ENCODE data around the gene SLC43A2.

SLC43A2 gene

GRCh38 chr17:1626333-1626732 lies 2.3 kb downstream of the SLC43A2 start:
- in situ Hi-C loops (cut with HindIII; ENCODE audit: low pct_unique_long_range_greater_than_20kb, low sequenced_read_pairs), result no loop called here
- DNase-seq (ENCODE audit: low read depth in 1 of 2, low spot score in 1 of 2), result no peak
- no peak for TF ChIP-seq JUND (IDR thresholded peaks at IDR 0.05; ENCODE audit: low read depth)

DNA sequence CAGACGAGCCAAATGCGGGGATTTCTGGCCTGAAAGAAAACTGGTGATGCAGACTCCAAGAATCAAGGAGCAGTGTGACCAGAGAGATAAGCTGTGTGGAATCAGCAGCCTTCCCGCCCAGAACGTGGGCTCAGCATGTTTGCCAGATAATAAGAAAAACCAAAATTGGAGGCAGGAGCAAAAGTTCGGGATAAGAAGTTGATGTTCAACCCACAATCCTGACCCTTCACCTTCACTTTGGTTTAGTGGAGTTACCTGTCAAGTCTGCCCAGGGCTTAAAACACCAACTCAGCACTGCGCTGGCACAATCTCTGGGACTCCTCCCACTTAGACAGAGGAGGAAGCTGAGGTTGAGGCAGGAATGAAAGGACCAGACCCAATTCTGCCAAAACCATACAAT lies 3.1 kb downstream of the SLC43A2 start:
- in situ Hi-C loops (cut with HindIII; ENCODE audit: low pct_unique_long_range_greater_than_20kb, low sequenced_read_pairs), result no loop called here
- no peak for DNase-seq (ENCODE audit: low read depth in 1 of 2, low spot score in 1 of 2)
- TF ChIP-seq JUND (IDR thresholded peaks at IDR 0.05; ENCODE audit: low read depth), result no peak

GRCh38 chr17:1625053-1625452 lies 3.6 kb downstream of the SLC43A2 start:
- no peak for DNase-seq (ENCODE audit: low read depth in 1 of 2, low spot score in 1 of 2)
- TF ChIP-seq JUND (IDR thresholded peaks at IDR 0.05; ENCODE audit: low read depth), result no peak
- in situ Hi-C loops (cut with HindIII; ENCODE audit: low pct_unique_long_range_greater_than_20kb, low sequenced_read_pairs), result no loop called here

DNA sequence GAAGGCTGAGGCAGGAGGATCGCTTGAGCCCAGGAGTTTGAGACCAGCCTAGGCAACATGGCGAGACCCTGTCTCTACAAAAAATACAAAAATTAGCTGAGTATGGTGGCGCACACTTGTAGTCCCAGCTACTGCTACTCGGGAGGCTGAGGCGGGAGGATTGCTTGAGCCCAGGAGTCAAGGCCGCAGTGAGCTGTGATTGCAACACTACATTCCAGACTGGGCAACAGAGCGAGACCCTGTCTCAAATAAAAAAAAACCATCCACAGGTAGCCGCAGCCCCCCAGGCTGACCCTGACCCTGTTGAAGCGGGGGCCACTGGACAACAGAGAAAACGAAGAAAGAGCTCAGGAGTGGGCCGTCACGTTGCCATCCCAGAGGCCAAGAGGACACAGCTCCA lies 4.0 kb downstream of the SLC43A2 start:
- in situ Hi-C loops (cut with HindIII; ENCODE audit: low pct_unique_long_range_greater_than_20kb, low sequenced_read_pairs), result no loop called here
- no peak for TF ChIP-seq JUND (IDR thresholded peaks at IDR 0.05; ENCODE audit: low read depth)

GRCh38 chr17:1623057-1623630 lies 5.5 kb downstream of the SLC43A2 start:
- no peak for TF ChIP-seq JUND (IDR thresholded peaks at IDR 0.05; ENCODE audit: low read depth)
- in situ Hi-C loops (cut with HindIII; ENCODE audit: low pct_unique_long_range_greater_than_20kb, low sequenced_read_pairs), result no loop called here
- no peak for DNase-seq (ENCODE audit: low read depth in 1 of 2, low spot score in 1 of 2)

More for the DNA sequence above, 4.0 kb downstream of the SLC43A2 start:
- DNase-seq (ENCODE audit: low read depth in 1 of 2, low spot score in 1 of 2), result no peak

DNA sequence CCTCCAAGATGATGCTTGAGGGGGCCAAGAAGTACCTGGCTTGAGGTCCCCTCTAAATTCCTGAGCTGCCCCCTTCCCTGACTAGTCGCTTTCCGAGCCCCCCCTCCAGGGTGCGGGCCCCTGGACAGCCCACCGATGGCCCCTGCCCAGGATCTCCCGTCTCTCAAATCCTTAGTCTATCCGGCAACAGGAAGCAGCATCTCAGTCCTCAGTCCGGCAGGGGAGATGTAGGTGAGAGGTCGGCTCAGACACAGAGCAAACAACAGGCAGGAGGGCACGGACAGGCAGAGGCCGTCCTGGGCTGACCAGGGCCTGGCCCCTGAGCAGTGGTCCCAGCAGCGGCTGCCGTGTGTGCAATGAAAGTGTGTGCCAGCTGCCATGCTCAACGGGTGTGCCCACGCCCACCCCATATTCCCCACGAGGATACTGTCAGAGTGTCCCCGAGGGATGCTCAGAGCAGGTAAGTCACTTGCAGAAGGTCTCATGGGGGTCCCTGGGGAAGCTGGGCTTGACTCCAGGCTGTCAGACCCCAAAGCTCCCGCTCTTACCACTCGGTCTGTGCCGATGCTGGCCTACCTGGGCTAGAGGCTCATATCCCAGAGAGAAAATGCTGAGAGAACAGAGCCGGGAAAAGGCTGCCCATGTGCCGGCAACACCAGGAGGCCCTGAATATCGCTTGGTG lies 7.2 kb downstream of the SLC43A2 start:
- in situ Hi-C loops (cut with HindIII; ENCODE audit: low pct_unique_long_range_greater_than_20kb, low sequenced_read_pairs), result no loop called here

DNA sequence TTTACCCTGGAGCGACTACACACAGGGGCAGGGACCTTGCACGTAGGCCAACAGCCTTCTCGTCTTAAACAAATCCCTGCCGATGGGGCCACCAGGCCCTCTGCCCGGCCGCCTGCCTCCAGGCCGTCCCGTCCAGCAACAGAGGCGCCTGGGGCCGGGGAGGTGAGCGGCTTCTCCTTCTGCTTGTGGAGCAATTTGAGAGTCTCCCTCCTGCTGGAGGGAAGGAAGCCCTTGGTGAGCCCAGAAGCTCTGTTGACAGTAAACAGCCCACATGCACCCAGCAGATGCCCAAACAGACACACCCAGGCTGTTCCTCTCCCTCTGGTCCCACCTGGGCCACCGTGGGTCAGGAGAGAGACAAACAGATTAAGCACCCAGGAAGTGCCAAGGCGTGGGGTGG lies 8.1 kb downstream of the SLC43A2 start:
- no peak for DNase-seq (ENCODE audit: low read depth in 1 of 2, low spot score in 1 of 2)
- TF ChIP-seq JUND (IDR thresholded peaks at IDR 0.05; ENCODE audit: low read depth), result no peak
- in situ Hi-C loops (cut with HindIII; ENCODE audit: low pct_unique_long_range_greater_than_20kb, low sequenced_read_pairs), result no loop called here

More for the DNA sequence above, 7.2 kb downstream of the SLC43A2 start:
- no peak for TF ChIP-seq JUND (IDR thresholded peaks at IDR 0.05; ENCODE audit: low read depth)
- no peak for DNase-seq (ENCODE audit: low read depth in 1 of 2, low spot score in 1 of 2)

DNA sequence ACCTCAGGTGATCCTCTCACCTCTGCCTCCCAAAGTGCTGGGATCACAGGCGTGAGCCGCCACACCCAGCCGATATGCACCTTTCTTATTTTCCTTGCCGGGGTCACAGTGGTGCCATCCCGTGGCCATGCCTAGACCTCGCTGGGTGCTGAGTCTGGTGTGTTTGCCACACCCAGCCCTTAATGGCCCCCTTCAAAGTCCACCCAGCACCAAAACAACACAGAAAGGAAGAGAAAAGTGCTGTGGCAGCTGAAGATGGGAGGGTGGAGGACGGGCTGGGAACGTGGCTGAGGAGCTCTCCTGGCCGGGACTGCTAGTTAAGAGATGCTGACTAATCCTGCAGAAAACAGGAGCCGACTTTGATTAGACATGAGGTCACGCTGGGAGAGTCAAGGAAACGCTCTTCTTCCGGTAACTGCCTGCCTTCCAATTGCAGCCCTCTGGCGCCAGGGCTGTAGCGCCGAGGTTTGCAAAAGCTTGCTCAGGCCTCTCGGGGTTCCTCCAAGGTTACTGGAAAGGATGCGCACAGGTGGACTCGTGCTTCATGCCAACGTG lies 10.9 kb downstream of the SLC43A2 start:
- DNase-seq (ENCODE audit: low read depth in 1 of 2, low spot score in 1 of 2), result no peak
- TF ChIP-seq JUND (IDR thresholded peaks at IDR 0.05; ENCODE audit: low read depth), result no peak
- in situ Hi-C loops (cut with HindIII; ENCODE audit: low pct_unique_long_range_greater_than_20kb, low sequenced_read_pairs), result no loop called here

DNA sequence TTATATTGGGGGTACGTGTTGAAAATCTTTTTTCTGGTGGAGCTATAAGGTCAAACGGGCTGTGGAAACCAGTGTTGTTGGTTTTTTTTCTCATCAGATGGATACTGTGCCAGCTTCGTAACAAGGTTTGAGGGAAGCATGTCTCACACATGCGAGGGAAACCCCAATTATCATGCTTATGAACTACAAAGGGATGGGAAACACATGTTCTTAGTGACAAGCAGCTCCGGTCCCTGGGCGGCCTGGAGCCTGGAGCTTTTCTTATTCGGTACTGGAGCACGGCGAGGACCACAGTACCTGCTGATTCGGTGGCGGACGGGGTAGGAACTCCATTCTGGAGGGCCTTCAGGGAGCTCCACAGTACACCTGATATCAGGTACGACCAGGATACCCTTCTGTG lies 12.5 kb downstream of the SLC43A2 start:
- TF ChIP-seq JUND (IDR thresholded peaks at IDR 0.05; ENCODE audit: low read depth), result no peak
- in situ Hi-C loops (cut with HindIII; ENCODE audit: low pct_unique_long_range_greater_than_20kb, low sequenced_read_pairs), result no loop called here
- no peak for DNase-seq (ENCODE audit: low read depth in 1 of 2, low spot score in 1 of 2)

DNA sequence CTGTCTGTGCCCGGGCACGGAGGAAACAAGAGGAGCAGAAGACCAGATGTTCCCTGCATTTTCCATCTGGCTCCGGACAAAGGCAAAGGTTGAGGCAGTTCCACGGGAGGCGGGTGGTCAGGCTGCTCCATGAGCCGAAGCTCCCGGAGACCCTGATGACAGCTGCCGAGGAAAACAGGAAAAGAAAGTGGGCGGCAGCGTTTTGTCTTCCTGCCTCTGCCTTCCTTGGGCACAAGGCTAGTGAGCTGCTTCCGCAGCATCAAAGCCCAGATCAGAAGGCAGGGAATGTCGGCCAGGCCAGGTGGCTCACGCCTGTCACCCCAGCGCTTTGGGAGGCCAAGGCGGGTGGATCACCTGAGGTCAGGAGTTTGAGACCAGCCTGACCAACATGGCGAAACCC lies 16.2 kb downstream of the SLC43A2 start:
- TF ChIP-seq JUND (IDR thresholded peaks at IDR 0.05; ENCODE audit: low read depth), result no peak
- in situ Hi-C loops (cut with HindIII; ENCODE audit: low pct_unique_long_range_greater_than_20kb, low sequenced_read_pairs), result no loop called here
- DNase-seq (ENCODE audit: low read depth in 1 of 2, low spot score in 1 of 2), result no peak

- DNase-seq (ENCODE audit: low read depth in 1 of 2, low spot score in 1 of 2), result no peak
- TF ChIP-seq JUND (IDR thresholded peaks at IDR 0.05; ENCODE audit: low read depth), result no peak
- in situ Hi-C loops (cut with HindIII; ENCODE audit: low pct_unique_long_range_greater_than_20kb, low sequenced_read_pairs), result no loop called here
Measured at GRCh38 chr17:1611715-1612114, 16.9 kb downstream of the SLC43A2 start.

GRCh38 chr17:1608676-1609075 lies 20.0 kb downstream of the SLC43A2 start:
- DNase-seq (ENCODE audit: low read depth in 1 of 2, low spot score in 1 of 2), result no peak
- in situ Hi-C loops (cut with HindIII; ENCODE audit: low pct_unique_long_range_greater_than_20kb, low sequenced_read_pairs), result no loop called here

DNA sequence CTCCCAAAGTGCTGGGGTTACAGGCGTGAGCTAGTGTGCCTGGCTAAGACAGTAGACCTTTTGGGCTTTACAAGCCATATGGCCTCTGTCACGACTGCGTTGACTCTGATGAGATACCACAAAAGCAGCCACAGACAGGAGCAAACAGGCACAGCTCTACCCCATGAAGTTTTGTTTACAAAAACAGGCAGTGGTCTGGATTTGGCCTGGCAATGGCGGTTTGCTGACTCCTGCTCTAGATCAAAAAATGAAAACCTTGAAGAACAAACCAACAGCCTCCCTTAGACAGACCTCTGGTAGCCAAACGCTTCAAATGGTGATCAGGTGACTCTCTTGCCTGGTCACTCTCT lies 20.7 kb downstream of the SLC43A2 start:
- no peak for DNase-seq (ENCODE audit: low read depth in 1 of 2, low spot score in 1 of 2)
- in situ Hi-C loops (cut with HindIII; ENCODE audit: low pct_unique_long_range_greater_than_20kb, low sequenced_read_pairs), result no loop called here
- no peak for TF ChIP-seq JUND (IDR thresholded peaks at IDR 0.05; ENCODE audit: low read depth)

More at GRCh38 chr17:1608676-1609075, 20.0 kb downstream of the SLC43A2 start:
- no peak for TF ChIP-seq JUND (IDR thresholded peaks at IDR 0.05; ENCODE audit: low read depth)

All from T47D (cell line).